GM12892 (cell line): Measurements from ENCODE around the gene CXorf66.

ENCODE experiments used
- POLR2A ChIP-seq: IDR thresholded peaks from 2 replicates; pipeline ENCODE4 v1.6.1; 2011; ENCODE audit warnings: low read depth, low read length, control low read depth
- POLR2AphosphoS5 ChIP-seq: IDR thresholded peaks from 2 replicates; pipeline ENCODE4 v1.6.1; 2011; ENCODE audit warnings: low read depth, low read length, control low read depth

- no peak for TF ChIP-seq POLR2A
- no peak for TF ChIP-seq POLR2AphosphoS5
These were observed 45.0 kb downstream of the CXorf66 start for GRCh38 chrX:139920316-139920715.
